ENCODE results near the gene OR1N1.
"Not testable (repeated sequence)": the region's sequence is repeated elsewhere in the genome, so short reads cannot be mapped to it uniquely, and the experiment has no call there.

Gene OR1N1

GRCh38 chr9:122527193-122527592 lies at the start of gene OR1N1:
OR1N1 (minus strand) TSS chr9:122527293; CDS start chr9:122527293, 0 bp downstream.
- no peak for DNase-seq

GRCh38 chr9:122572456-122572855 lies 45.4 kb upstream of the OR1N1 start:
- DNase-seq, result no peak

- DNase-seq, result no peak
Measured at GRCh38 chr9:122567901-122568300, 40.8 kb upstream of the OR1N1 start.

- no peak for DNase-seq
Measured at GRCh38 chr9:122562134-122562760, 35.2 kb upstream of the OR1N1 start.

GRCh38 chr9:122561446-122561845 lies 34.4 kb upstream of the OR1N1 start:
- DNase-seq, result no peak

- no peak for DNase-seq
Measured at GRCh38 chr9:122552812-122553211, 25.7 kb upstream of the OR1N1 start, which contains the start of gene OR1N2. OR1N2 (plus strand) TSS chr9:122553112; CDS start chr9:122553212, 100 bp downstream.

GRCh38 chr9:122551371-122551770 lies 24.3 kb upstream of the OR1N1 start:
- no peak for DNase-seq

- no peak for DNase-seq
Measured at GRCh38 chr9:122546196-122546595, 19.1 kb upstream of the OR1N1 start.

GRCh38 chr9:122538757-122539156 lies 11.7 kb upstream of the OR1N1 start:
- no peak for DNase-seq

GRCh38 chr9:122537066-122537465 lies 10.0 kb upstream of the OR1N1 start:
- DNase-seq, result not testable (repeated sequence)

GRCh38 chr9:122536134-122536533 lies 9.0 kb upstream of the OR1N1 start:
- no peak for DNase-seq

- DNase-seq, result not testable (repeated sequence)
Measured at GRCh38 chr9:122531157-122531556, 4.1 kb upstream of the OR1N1 start.

GRCh38 chr9:122526602-122527001 lies 491 bp downstream of the OR1N1 start:
- DNase-seq, result no peak

GRCh38 chr9:122519376-122519775 lies 7.7 kb downstream of the OR1N1 start:
- DNase-seq, result no peak

GRCh38 chr9:122518841-122519240 lies 8.3 kb downstream of the OR1N1 start, which contains the start of gene OR1J4:
OR1J4 (plus strand) TSS chr9:122519141; CDS start chr9:122519141, 0 bp downstream.
- no peak for DNase-seq

GRCh38 chr9:122518226-122518625 lies 8.9 kb downstream of the OR1N1 start:
- DNase-seq, result no peak

GRCh38 chr9:122510502-122510901 lies 16.6 kb downstream of the OR1N1 start, which contains the start of gene OR1J2:
OR1J2 (plus strand) TSS chr9:122510802; CDS start chr9:122510802, 0 bp downstream.
- DNase-seq, result no peak

- no peak for DNase-seq
Measured at GRCh38 chr9:122506964-122507363, 20.1 kb downstream of the OR1N1 start.

GRCh38 chr9:122498883-122499288 lies 28.2 kb downstream of the OR1N1 start:
- DNase-seq, result peak; percentile 11

- no peak for DNase-seq
Measured at GRCh38 chr9:122479062-122479461, 48.0 kb downstream of the OR1N1 start.

- DNase-seq, result no peak
Measured at GRCh38 chr9:122477826-122478225, 49.3 kb downstream of the OR1N1 start, which contains the start of gene OR1J1. OR1J1 (minus strand) TSS chr9:122477926; CDS start chr9:122477926, 0 bp downstream.

- no peak for DNase-seq
Measured at GRCh38 chr9:122477346-122477745, 49.7 kb downstream of the OR1N1 start.

All from activated naive CD4-positive, alpha-beta T cell treated with Interleukin-2 at 50 U/mL for 16 hours (primary cell).